HK-2 (cell line): Measurements from ENCODE around the gene CERKL.
A peak's percentile ranks its signal among the peaks of the same experiment; 100 is the strongest.

ENCODE experiments used
- DNase-seq: peaks from one replicate; pipeline ENCODE4 v3.0.0-alpha.2; 2018; ENCODE audit not compliant: unreplicated experiment

Gene CERKL

GRCh38 chr2:181626671-181627070 lies 30.2 kb downstream of the CERKL start:
- no peak for DNase-seq

- no peak for DNase-seq
These were observed 33.7 kb downstream of the CERKL start for GRCh38 chr2:181623159-181623558.

DNA sequence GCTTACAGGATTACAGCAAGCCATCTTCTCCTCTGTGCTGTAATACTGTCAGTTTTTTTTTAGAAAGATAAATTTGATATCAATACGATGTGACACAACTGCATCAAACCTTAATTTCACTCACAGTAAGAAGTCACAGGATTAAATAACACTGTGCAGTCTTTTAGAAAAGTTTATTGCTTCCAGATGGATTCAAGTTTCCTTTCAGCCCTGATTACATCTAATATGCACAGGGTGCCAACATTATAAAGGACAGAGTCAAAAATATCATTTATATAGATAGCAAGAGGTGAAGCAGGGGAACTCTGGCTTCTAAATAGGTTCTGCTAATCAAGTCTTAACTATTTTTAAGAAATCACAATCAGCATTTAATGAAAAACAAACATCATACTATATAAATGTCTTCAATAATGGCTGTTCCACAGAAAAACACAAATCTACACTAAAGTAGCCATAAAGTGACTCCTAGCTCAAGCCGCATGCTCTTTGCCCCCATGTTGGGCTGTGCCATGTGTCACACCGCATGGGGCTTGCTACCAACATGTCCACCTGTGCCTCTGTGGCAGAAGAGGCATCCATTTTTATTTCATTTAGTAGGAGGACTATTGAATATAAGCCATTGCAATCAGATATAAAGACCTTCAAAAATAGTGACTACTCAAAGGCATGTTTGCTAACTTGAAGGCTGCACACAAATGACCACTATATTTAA lies 35.0 kb downstream of the CERKL start:
- no peak for DNase-seq

GRCh38 chr2:181619516-181619915 lies 37.4 kb downstream of the CERKL start:
- no peak for DNase-seq

- no peak for DNase-seq
These were observed 40.2 kb downstream of the CERKL start for GRCh38 chr2:181616715-181617114.

GRCh38 chr2:181614874-181615638 lies 41.8 kb downstream of the CERKL start:
- no peak for DNase-seq

DNA sequence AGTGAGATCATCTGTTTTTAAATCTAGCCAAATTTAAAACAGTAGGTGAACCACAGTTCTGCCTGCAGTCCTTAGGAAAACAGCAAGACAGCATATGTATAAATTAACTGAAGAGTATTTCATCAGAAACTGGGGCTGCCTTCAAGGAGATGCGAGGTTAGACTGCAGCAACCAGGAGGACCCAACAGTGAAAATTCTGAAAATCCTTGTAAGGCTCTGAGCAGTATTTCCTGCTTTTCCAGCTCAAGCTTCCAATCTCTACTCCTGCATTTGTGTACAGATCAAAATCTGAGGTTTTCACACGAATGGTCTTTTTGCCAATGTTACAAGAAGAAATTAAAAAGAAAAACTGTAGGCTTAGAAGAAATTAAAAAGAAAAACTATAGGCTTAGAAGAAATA lies 43.7 kb downstream of the CERKL start:
- DNase-seq, result no peak

DNA sequence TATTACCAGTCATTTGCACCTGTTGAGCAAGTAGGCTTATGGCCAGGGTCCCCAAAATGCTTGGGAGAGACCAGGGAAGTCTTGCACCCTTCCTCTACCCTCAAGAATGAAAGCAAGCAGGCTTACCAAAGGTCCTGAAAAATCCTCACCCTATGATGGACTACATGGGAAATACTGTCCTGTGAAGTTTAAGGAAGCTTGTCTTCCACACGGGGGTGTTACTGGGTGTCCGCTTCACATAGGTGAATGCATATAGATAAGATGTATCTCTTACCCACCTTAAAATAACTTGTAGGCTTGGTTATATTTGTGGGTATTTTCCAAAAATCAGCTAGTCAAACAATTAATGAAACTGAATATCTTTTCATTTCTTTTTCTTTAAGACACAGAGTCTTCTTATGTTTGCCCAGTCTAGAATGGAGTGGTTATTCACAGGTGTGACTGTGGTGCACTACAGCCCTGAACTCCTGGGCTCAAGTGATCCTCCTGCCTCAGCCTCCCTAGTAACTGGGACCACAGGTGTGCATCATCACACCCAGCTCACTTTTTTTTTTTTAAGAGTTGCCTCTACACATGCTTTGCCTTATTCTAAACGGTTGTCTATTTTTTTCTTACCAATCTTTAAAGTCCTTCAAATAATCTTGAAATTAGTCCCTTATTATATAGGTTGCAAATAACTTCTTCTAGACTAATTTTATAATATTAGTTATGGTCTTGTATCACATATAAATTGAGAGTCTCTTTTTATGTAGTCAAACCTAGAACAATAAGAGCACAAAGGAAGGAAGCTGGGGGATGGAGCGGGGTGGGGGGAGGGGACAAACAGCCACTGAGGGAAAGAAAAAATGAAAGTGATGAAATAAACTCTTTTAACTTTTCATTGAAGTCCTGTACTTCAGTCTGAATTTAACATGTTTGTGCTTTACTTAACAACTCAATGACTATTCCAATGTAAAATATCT lies 49.0 kb downstream of the CERKL start:
- DNase-seq, result no peak

DNA sequence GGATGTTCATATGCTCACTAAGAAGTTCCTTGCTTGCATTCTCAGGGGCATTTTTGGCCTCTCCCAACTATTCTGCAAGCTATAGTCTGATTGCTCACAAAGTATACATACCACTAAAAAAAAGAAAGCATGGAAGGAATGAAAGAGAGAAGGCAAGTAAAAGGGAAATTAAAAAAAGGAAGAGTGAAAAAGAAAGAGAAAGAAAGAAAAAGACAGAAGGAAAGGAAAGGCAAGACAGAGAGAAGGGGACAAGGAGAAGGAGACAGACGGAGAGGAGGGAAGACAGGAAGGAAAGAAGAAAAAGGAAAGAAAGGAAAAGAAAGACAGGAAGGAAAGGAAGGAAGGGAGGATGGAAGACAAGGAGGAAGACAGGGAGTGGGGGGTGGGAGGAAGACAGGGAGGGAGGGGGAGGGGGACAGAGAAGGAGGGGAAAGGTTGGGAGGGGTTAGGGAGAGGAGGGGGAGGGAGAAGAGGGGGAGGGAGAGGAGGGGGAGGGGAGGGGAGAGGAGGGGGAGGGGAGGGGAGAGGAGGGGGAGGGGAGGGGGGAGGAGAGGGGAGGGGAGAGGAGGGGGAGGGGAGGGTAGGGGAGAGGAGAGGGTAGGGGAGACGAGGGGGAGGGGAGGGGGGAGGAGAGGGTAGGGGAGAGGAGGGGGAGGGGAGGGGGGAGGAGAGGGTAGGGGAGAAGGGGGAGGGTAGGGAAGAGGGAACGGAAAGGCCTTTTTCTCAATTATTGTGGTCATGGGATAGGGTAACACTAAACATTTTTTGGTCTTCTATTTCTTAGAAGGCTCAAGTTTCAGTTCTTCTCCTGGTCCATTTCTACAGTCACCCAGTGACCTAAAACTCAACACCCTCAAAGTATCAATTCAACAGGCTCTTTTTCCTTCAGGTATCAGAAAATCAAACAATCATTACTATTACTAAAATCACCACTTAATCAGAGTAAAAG lies 50.7 kb downstream of the CERKL start:
- no peak for DNase-seq

- DNase-seq, result no peak
These were observed 54.9 kb downstream of the CERKL start for GRCh38 chr2:181602017-181602416.

DNA sequence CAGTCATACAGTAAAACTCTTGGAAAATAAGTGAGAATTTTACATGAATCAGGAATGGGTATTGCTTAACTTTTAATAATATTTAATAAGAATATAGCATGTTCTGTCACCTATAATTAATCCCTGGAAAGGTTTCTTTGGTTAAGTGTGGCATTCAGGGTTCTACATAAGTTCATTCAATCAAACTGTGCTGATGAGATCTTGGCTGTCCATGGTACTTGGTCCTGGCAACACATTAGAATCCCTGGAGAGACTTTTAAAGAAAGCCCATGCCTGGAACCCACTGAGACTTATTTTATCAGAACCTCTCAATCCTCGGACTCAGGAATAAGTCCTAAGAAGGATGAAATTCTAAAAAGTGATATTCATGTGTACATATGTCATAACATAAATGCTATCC lies 60.3 kb downstream of the CERKL start:
- DNase-seq, result no peak

DNA sequence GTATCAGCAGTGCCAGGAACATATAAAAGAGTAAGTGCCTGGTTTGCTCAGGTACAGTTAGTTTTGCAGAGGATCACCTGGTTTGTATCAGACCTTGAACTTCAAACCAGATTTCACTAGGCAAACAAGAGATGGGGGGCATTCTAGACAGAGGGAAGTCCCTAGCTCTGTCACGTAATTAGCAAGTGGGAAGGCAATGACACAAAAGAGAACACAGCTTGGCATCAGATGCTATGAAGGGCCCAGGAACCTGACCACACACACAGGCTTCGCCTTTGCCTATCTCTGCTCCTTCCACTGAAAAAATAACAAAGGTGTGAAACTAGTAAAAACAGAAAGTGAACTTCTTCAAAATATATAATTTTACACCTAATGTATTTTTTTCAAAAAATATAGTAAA lies 62.6 kb downstream of the CERKL start:
- no peak for DNase-seq

DNA sequence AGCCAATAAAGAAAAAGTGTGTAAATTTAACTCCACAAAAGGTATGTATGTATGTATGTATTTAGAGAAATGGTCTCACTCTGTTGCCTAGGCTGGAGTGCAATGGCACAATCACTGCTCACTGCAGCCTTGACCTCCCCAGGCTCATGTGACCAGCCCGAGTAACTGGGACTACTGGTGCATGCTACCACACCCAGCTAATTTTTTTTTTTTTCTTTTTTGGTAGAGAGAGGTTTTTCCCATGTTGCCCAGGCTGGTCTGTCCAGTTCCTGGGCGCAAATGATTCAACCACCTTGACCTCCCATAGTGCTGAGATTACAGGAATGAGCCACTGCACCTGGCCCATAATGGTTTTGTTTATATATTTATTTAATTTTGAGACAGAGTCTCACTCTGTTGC lies 67.1 kb downstream of the CERKL start:
- DNase-seq, result no peak

DNA sequence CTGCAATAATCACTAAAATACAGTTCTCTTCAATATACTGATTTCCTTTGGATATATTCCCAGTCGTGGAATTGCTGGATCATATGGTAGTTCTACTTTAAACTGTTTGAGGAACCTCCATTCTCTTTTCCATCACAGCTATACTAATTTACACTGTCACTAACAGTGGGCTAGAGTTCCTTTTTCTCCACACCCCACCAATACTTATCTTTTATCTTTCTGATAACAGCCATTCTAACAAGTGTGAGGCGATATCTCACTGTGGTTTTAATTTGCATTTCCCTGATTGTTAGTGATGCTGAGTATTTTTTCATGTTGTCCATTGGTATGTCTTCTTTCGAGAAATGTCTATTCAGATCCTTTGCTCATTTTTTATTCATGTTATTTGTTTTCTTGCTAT lies 68.4 kb downstream of the CERKL start:
- DNase-seq, result no peak

DNA sequence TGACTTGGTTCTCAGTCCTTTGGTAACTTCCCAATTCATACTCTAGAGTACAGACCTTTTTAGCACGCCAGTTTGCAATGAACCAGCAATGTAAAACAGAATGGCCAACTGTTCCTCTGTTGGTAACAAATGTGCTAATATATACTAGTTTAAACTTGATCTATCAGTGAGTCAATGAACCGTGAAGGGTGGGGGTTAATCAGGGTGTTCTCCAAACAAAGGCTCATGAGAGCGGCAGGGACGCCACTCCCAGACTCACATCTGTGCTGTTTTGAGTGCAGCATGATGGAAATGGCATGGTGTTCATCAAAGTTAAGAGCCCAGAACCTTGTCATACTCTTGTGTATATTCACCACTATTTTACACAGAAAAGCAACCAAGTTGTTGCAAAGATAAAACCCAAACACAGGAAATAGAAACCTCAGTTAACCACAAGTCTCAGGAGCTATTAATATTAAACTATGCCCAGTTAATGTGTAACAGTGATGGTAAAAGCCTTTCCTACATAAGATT lies 70.3 kb downstream of the CERKL start:
- peak; percentile 57 for DNase-seq

DNA sequence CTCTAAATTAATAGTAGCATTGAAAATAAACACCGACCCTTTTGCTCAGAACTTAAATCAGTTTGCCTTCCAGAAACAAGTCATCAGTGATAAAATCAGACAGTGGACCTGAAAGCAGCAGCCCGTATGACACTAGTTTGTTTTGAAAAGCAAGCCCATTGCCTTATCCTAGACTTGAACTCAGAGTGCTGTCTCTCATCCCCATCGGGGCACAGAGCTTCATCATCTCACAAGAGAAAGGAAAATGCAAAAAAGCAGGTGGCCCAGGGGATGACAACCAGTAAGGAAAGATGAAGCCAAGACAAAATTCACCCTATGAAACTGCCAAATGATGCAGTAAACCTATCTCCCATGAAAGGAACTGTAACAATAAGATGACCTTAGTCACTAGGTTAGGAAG lies 71.2 kb downstream of the CERKL start:
- no peak for DNase-seq

DNA sequence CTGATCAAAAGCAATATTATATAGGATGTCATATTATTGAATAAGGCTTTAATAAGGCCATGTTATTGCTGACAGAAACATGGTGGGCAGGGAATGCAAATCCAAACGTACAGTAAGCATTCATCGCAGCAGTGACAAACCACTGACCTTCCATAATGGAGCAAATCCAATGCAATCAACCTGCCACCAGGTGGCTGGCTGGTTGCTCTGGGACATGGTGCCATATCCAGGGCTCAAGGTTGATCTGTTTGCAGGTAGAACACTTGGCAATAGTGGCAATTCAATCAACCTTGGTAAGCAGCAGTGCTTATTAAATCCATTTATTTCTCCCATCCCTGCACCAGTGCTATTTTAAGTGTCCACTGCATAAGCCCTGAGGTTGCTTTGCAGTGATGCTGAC lies 75.4 kb downstream of the CERKL start:
- DNase-seq, result no peak

DNA sequence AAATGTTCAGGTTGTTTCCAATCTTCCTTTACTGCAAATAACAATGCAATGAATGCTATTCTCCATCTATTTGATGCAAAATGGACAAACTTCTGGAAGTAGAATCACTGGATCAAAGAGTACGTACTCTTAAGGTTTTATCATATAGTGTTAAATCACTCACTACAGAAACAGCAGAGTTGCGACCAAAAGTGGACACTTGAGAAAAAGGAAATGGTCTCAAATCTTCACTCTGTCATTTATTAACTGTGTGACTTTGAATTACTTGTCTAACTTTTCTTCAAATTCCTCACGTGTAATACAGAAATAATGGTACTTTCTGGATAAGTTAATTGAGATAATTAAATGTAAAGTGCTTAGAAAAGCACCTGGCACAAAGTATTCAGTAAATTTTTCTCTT lies 78.1 kb downstream of the CERKL start:
- no peak for DNase-seq

DNA sequence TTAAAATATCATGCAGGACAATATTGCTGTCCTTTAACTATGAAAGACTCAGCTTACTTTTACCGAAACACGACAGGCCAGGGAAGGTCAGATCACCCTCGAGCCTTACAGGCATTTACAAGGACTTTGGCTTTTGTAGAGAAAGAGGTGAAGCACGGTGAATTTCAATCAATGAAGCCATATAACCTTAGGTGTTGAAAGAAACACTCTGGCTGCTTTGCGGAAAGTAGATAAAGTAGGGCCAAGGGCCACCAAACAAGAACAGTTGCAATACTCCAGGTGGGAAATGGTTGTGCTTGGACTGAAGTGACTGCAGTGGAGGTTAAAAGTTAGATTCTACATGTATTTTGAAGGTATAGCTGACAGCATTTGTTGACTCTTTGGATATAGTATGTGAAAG lies 80.5 kb downstream of the CERKL start:
- no peak for DNase-seq

GRCh38 chr2:181575650-181576025 lies 81.3 kb downstream of the CERKL start:
- DNase-seq, result no peak

GRCh38 chr2:181575024-181575649 lies 81.8 kb downstream of the CERKL start:
- DNase-seq, result no peak
